Neural progenitor cell (in vitro differentiated cells): Measurements from ENCODE around the gene SSX2IP. TPM values are rescaled to one million over a fixed set of nuclear protein-coding genes. Genes with fewer than 3 reads are reported as not detected.

Experiments
- DNase-seq: peaks from one replicate; pipeline ENCODE4 v3.0.0-alpha.2; 2016; ENCODE audit warnings: low spot score
- H2AFZ ChIP-seq: fragments of 200-600 bp; sonication (generic); replicated peaks from 2 replicates; pipeline ENCODE4 v1.6.1; 2016; ENCODE audit warnings: antibody characterized with exemption
- H3F3A ChIP-seq: fragments of 200-600 bp; sonication (generic); 2 replicates; pipeline ENCODE4 v1.6.1; 2016; ENCODE audit warnings: antibody characterized with exemption, low read depth
- H3K27ac ChIP-seq: fragments of 200-600 bp; sonication (generic); 2 replicates; pipeline ENCODE4 v1.5.1; 2016; ENCODE audit warnings: mild to moderate bottlenecking
- H3K27me3 ChIP-seq: fragments of 200-600 bp; sonication (generic); 2 replicates; pipeline ENCODE4 v1.6.1; 2016; ENCODE audit warnings: mild to moderate bottlenecking, moderate library complexity
- H3K36me3 ChIP-seq: fragments of 200-600 bp; sonication (generic); 2 replicates; pipeline ENCODE4 v1.5.1; 2016
- H3K4me1 ChIP-seq: fragments of 200-600 bp; sonication (generic); 2 replicates; pipeline ENCODE4 v1.6.1; 2016; ENCODE audit warnings: mixed run types
- H3K4me2 ChIP-seq: fragments of 200-600 bp; sonication (generic); 2 replicates; pipeline ENCODE4 v1.6.1; 2016
- H3K4me3 ChIP-seq: fragments of 200-600 bp; sonication (generic); 2 replicates; pipeline ENCODE4 v1.5.1; 2016
- H3K79me2 ChIP-seq: fragments of 200-600 bp; sonication (generic); 2 replicates; pipeline ENCODE4 v1.6.1; 2016; ENCODE audit warnings: low read depth
- H3K9ac ChIP-seq: fragments of 200-600 bp; sonication (generic); 2 replicates; pipeline ENCODE4 v1.6.1; 2016
- H3K9me3 ChIP-seq: fragments of 200-600 bp; sonication (generic); 2 replicates; pipeline ENCODE4 v1.5.1; 2016; ENCODE audit warnings: low read depth
- H4K20me1 ChIP-seq: fragments of 200-600 bp; sonication (generic); 2 replicates; pipeline ENCODE4 v1.6.1; 2016; ENCODE audit warnings: low read depth
- H3K27ac Mint-ChIP-seq: 3 replicates; pipeline ENCODE4 v1.8.0; 2021; ENCODE audit warnings: mixed read lengths
- H3K27me3 Mint-ChIP-seq: 2 replicates; pipeline ENCODE4 v1.8.0; 2022; ENCODE audit warnings: low read depth, mild to moderate bottlenecking, inconsistent platforms, moderate library complexity, mixed read lengths; ENCODE audit not compliant: insufficient read depth
- H3K36me3 Mint-ChIP-seq: 3 replicates; pipeline ENCODE4 v1.8.0; 2021; ENCODE audit warnings: mixed read lengths
- H3K4me1 Mint-ChIP-seq: 3 replicates; pipeline ENCODE4 v1.8.0; 2021; ENCODE audit warnings: mixed read lengths
- H3K4me3 Mint-ChIP-seq: 3 replicates; pipeline ENCODE4 v1.8.0; 2021; ENCODE audit warnings: mild to moderate bottlenecking, moderate library complexity, mixed read lengths
- H3K9me3 Mint-ChIP-seq: 3 replicates; pipeline ENCODE4 v1.8.0; 2020; ENCODE audit warnings: mixed read lengths
- EZH2 ChIP-seq: fragments of 200-600 bp; sonication (generic); IDR thresholded peaks from 2 replicates; pipeline ENCODE4 v1.6.1; 2017; ENCODE audit warnings: antibody characterized with exemption, mild to moderate bottlenecking, moderate library complexity
- EZH2phosphoT487 ChIP-seq: fragments of 200-600 bp; sonication (generic); IDR thresholded peaks from 2 replicates; pipeline ENCODE4 v1.6.1; 2017; ENCODE audit warnings: antibody characterized with exemption
- total RNA-seq: library from RNA; depleted of rRNA; stranded (reverse); fragments of >200 nt; gene quantifications from 2 replicates; pipeline ENCODE4 v1.2.3, GENCODE V29; 2015; ENCODE audit warnings: low replicate concordance
- TF ChIP-seq, protein P1 (sequence below): fragments of 200-600 bp; sonication (generic); IDR thresholded peaks from 2 replicates; pipeline ENCODE4 v1.5.1; 2017; ENCODE audit warnings: antibody characterized with exemption, mild to moderate bottlenecking

Gene SSX2IP
- total RNA-seq, 1 donor from 2014 or later = 54.1 TPM

DNA sequence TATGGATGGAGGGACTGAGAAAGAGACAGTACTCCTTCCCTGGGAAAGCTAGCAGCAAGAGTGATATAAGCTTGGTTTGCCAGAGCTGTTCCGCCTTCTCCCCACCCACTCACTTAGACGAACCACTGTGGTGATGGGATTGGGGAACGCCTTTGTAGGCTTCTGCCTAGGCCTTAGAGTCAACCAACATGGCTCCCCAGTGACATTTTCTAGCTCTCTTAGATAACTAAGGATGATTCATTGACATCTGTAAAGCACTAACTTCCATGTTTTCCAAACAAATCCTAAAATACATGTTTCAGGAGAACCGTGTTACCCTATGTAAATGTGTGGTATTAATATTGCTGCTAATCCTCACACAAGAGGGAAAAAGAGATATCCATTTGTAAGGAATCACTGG is 21.6 kb upstream of the SSX2IP start:
- DNase-seq = no peak
- no peaks in the 10 kb centered on the region for H3K36me3 Mint-ChIP-seq
- peaks cover 26% of the 10 kb centered on the region for H3K4me1 Mint-ChIP-seq
- no peaks in the 10 kb centered on the region for H3K79me2 ChIP-seq
- H3K9me3 ChIP-seq = no peaks in the 10 kb centered on the region
- H3K9me3 Mint-ChIP-seq = no peaks in the 10 kb centered on the region
- H3K4me2 ChIP-seq = no peak overlapping the region
- H3K27me3 Mint-ChIP-seq = peaks cover 10% of the 10 kb centered on the region
- H3K4me1 ChIP-seq = peaks cover 38% of the 10 kb centered on the region
- no peaks in the 10 kb centered on the region for H4K20me1 ChIP-seq
- no peaks in the 10 kb centered on the region for H3K27me3 ChIP-seq
- peaks cover 37% of the 10 kb centered on the region for H3F3A ChIP-seq
- no peak overlapping the region for H3K9ac ChIP-seq
- no peak overlapping the region for H3K27ac ChIP-seq
- TF ChIP-seq EZH2 (no peak), EZH2phosphoT487 (no peak)
- TF ChIP-seq, protein P1, sequence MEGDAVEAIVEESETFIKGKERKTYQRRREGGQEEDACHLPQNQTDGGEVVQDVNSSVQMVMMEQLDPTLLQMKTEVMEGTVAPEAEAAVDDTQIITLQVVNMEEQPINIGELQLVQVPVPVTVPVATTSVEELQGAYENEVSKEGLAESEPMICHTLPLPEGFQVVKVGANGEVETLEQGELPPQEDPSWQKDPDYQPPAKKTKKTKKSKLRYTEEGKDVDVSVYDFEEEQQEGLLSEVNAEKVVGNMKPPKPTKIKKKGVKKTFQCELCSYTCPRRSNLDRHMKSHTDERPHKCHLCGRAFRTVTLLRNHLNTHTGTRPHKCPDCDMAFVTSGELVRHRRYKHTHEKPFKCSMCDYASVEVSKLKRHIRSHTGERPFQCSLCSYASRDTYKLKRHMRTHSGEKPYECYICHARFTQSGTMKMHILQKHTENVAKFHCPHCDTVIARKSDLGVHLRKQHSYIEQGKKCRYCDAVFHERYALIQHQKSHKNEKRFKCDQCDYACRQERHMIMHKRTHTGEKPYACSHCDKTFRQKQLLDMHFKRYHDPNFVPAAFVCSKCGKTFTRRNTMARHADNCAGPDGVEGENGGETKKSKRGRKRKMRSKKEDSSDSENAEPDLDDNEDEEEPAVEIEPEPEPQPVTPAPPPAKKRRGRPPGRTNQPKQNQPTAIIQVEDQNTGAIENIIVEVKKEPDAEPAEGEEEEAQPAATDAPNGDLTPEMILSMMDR = no peak
- no peak overlapping the region for H3K4me3 Mint-ChIP-seq
- no peak overlapping the region for H3K27ac Mint-ChIP-seq
- no peak overlapping the region for H2AFZ ChIP-seq
- H3K36me3 ChIP-seq = no peaks in the 10 kb centered on the region
- H3K4me3 ChIP-seq = no peak overlapping the region

DNA sequence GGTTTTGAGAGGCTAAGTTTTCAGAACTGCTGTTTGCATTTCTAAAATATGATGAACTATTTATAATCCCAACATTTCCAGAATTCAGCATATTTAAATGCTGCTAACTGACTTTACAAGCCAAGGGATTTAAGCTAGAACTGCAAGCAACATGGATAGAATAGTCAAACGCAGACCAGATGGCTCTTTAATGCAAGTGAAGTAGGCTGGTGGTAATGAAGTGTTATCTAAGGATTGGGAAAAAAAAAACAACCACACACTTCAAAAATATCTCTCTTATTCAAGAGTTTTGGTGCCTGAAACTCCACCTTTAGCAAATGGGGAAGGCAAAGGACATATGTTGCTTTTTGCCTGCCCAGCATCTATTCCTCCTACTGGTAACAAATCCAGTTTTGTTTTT is 20.9 kb upstream of the SSX2IP start:
- H3K4me1 Mint-ChIP-seq = peaks cover 22% of the 10 kb centered on the region
- no peaks in the 10 kb centered on the region for H3K36me3 Mint-ChIP-seq
- H3K27ac ChIP-seq = no peak overlapping the region
- no peak overlapping the region for H3K4me2 ChIP-seq
- H3K79me2 ChIP-seq = no peaks in the 10 kb centered on the region
- H3K4me1 ChIP-seq = peaks cover 33% of the 10 kb centered on the region
- H3K36me3 ChIP-seq = no peaks in the 10 kb centered on the region
- H3K9me3 Mint-ChIP-seq = no peaks in the 10 kb centered on the region
- H4K20me1 ChIP-seq = no peaks in the 10 kb centered on the region
- no peak overlapping the region for H3K4me3 ChIP-seq
- H2AFZ ChIP-seq = no peak overlapping the region
- no peaks in the 10 kb centered on the region for H3K9me3 ChIP-seq
- no peak overlapping the region for H3K27ac Mint-ChIP-seq
- H3K4me3 Mint-ChIP-seq = no peak overlapping the region
- no peaks in the 10 kb centered on the region for H3K27me3 ChIP-seq
- H3K27me3 Mint-ChIP-seq = peaks cover 4% of the 10 kb centered on the region
- peaks cover 31% of the 10 kb centered on the region for H3F3A ChIP-seq
- DNase-seq = no peak
- H3K9ac ChIP-seq = no peak overlapping the region
- no peak for TF ChIP-seq EZH2phosphoT487
- TF ChIP-seq, protein P1 = no peak

GRCh38 chr1:84709131-84709530 is 18.9 kb upstream of the SSX2IP start:
- no peaks in the 10 kb centered on the region for H3K9me3 ChIP-seq
- TF ChIP-seq, protein P1 = no peak
- TF ChIP-seq EZH2 = no peak
- TF ChIP-seq EZH2phosphoT487 = no peak
- no peaks in the 10 kb centered on the region for H3K79me2 ChIP-seq
- no peaks in the 10 kb centered on the region for H3K36me3 Mint-ChIP-seq
- H3K27ac Mint-ChIP-seq = no peak overlapping the region
- H3K4me3 Mint-ChIP-seq = no peak overlapping the region
- no peak overlapping the region for H3K4me3 ChIP-seq
- H3F3A ChIP-seq = peaks cover 11% of the 10 kb centered on the region
- no peaks in the 10 kb centered on the region for H3K27me3 ChIP-seq
- peaks cover 9% of the 10 kb centered on the region for H3K4me1 Mint-ChIP-seq
- H3K36me3 ChIP-seq = no peaks in the 10 kb centered on the region
- no peaks in the 10 kb centered on the region for H3K9me3 Mint-ChIP-seq
- H3K9ac ChIP-seq = no peak overlapping the region
- no peak for DNase-seq
- peaks cover 24% of the 10 kb centered on the region for H3K4me1 ChIP-seq
- no peak overlapping the region for H2AFZ ChIP-seq
- peaks cover 3% of the 10 kb centered on the region for H3K27me3 Mint-ChIP-seq
- no peaks in the 10 kb centered on the region for H4K20me1 ChIP-seq
- H3K4me2 ChIP-seq = no peak overlapping the region
- no peak overlapping the region for H3K27ac ChIP-seq
